Measurements from ENCODE around the gene MDP1.
A peak's percentile ranks its signal among the peaks of the same experiment; 100 is the strongest.
"Not testable (repeated sequence)": the region's sequence is repeated elsewhere in the genome, so short reads cannot be mapped to it uniquely, and the experiment has no call there.

The MDP1 gene

DNA sequence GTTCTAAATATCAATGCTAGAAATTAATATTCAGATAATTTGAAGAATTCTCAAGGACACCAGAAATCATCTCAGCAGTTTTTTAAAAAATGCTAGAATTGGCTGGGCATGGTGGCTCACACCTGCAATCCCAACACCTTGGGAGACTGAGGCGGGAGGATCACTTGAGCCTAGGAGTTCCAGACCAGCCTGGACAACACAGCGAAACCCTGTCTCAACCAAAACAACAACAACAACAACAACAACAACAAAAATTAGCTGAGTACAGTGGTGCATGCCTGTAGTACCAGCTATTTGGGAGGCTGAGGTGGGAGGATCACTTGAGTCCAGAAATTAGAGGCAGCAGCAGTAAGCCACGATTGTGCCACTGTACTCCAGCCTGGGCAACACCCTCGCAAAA lies 3.2 kb upstream of the MDP1 start:
- peaks cover 10% of the 10 kb centered on the region for H3K36me3 ChIP-seq (ENCODE audit: insufficient read depth, low read length)
- H3K4me2 ChIP-seq (ENCODE audit: low read length), result no peak overlapping the region
- no peaks in the 10 kb centered on the region for H3K9me3 ChIP-seq (replicated peaks; ENCODE audit: low read length)
- H3K27me3 ChIP-seq (ENCODE audit: control insufficient read depth, insufficient read depth, low read length), result no peaks in the 10 kb centered on the region
- no peak overlapping the region for H3K4me3 ChIP-seq (ENCODE audit: low read length)
- no peak overlapping the region for H3K9ac ChIP-seq (ENCODE audit: low read depth, low read length)
- peaks cover 7% of the 10 kb centered on the region for H3K4me1 ChIP-seq (ENCODE audit: control insufficient read depth, insufficient read depth, low read length)

GRCh38 chr14:24216876-24217275 lies 1.0 kb upstream of the MDP1 start:
- H3K9ac ChIP-seq (ENCODE audit: low read depth, low read length); H3K4me2 ChIP-seq (ENCODE audit: low read length); H3K27me3 ChIP-seq (ENCODE audit: control insufficient read depth, insufficient read depth, low read length); H3K9me3 ChIP-seq (replicated peaks; ENCODE audit: low read length); H3K4me3 ChIP-seq (ENCODE audit: low read length): not testable (repeated sequence)
- peaks cover 10% of the 10 kb centered on the region for H3K36me3 ChIP-seq (ENCODE audit: insufficient read depth, low read length)
- peaks cover 16% of the 10 kb centered on the region for H3K4me1 ChIP-seq (ENCODE audit: control insufficient read depth, insufficient read depth, low read length)

GRCh38 chr14:24216345-24216699 lies 456 bp upstream of the MDP1 start:
- H3K4me2 ChIP-seq (ENCODE audit: low read length), result peak overlapping the region; percentile 82
- peak overlapping the region; percentile 85 for H3K9ac ChIP-seq (ENCODE audit: low read depth, low read length)
- peak overlapping the region; percentile 77 for H3K4me3 ChIP-seq (ENCODE audit: low read length)
- H3K4me1 ChIP-seq (ENCODE audit: control insufficient read depth, insufficient read depth, low read length), result peaks cover 16% of the 10 kb centered on the region
- H3K9me3 ChIP-seq (replicated peaks; ENCODE audit: low read length), result no peaks in the 10 kb centered on the region
- peaks cover 12% of the 10 kb centered on the region for H3K36me3 ChIP-seq (ENCODE audit: insufficient read depth, low read length)
- no peaks in the 10 kb centered on the region for H3K27me3 ChIP-seq (ENCODE audit: control insufficient read depth, insufficient read depth, low read length)

- H3K9ac ChIP-seq (ENCODE audit: low read depth, low read length), result peak overlapping the region; percentile 97
- no peaks in the 10 kb centered on the region for H3K9me3 ChIP-seq (replicated peaks; ENCODE audit: low read length)
- H3K4me2 ChIP-seq (ENCODE audit: low read length), result peak overlapping the region; percentile 87
- peaks cover 16% of the 10 kb centered on the region for H3K4me1 ChIP-seq (ENCODE audit: control insufficient read depth, insufficient read depth, low read length)
- peak overlapping the region; percentile 91 for H3K4me3 ChIP-seq (ENCODE audit: low read length)
- H3K27me3 ChIP-seq (ENCODE audit: control insufficient read depth, insufficient read depth, low read length), result no peaks in the 10 kb centered on the region
- peaks cover 32% of the 10 kb centered on the region for H3K36me3 ChIP-seq (ENCODE audit: insufficient read depth, low read length)
Observed at GRCh38 chr14:24213866-24214662, 1.8 kb downstream of the MDP1 start.

GRCh38 chr14:24212924-24213865 lies 2.7 kb downstream of the MDP1 start, which contains the start of gene CHMP4A:
TSS of gene CHMP4A (minus strand) at chr14:24213488. CDS start at chr14:24213439, 49 bp downstream.
- no peaks in the 10 kb centered on the region for H3K9me3 ChIP-seq (replicated peaks; ENCODE audit: low read length)
- H3K9ac ChIP-seq (ENCODE audit: low read depth, low read length), result peak within 1 kb of the TSS; percentile 97
- no peaks in the 10 kb centered on the region for H3K27me3 ChIP-seq (ENCODE audit: control insufficient read depth, insufficient read depth, low read length)
- H3K4me2 ChIP-seq (ENCODE audit: low read length), result peak within 1 kb of the TSS; percentile 87
- peak within 1 kb of the TSS; percentile 91 for H3K4me3 ChIP-seq (ENCODE audit: low read length)
- H3K4me1 ChIP-seq (ENCODE audit: control insufficient read depth, insufficient read depth, low read length), result peaks cover 16% of the 10 kb centered on the region
- H3K36me3 ChIP-seq (ENCODE audit: insufficient read depth, low read length), result peaks cover 31% of the 10 kb centered on the region

GRCh38 chr14:24211311-24211710 lies 4.6 kb downstream of the MDP1 start:
- no peak overlapping the region for H3K9ac ChIP-seq (ENCODE audit: low read depth, low read length)
- peaks cover 43% of the 10 kb centered on the region for H3K36me3 ChIP-seq (ENCODE audit: insufficient read depth, low read length)
- no peaks in the 10 kb centered on the region for H3K9me3 ChIP-seq (replicated peaks; ENCODE audit: low read length)
- peaks cover 13% of the 10 kb centered on the region for H3K4me1 ChIP-seq (ENCODE audit: control insufficient read depth, insufficient read depth, low read length)
- no peaks in the 10 kb centered on the region for H3K27me3 ChIP-seq (ENCODE audit: control insufficient read depth, insufficient read depth, low read length)
- no peak overlapping the region for H3K4me3 ChIP-seq (ENCODE audit: low read length)
- H3K4me2 ChIP-seq (ENCODE audit: low read length), result no peak overlapping the region

- no peak overlapping the region for H3K4me3 ChIP-seq (ENCODE audit: low read length)
- no peaks in the 10 kb centered on the region for H3K9me3 ChIP-seq (replicated peaks; ENCODE audit: low read length)
- no peaks in the 10 kb centered on the region for H3K27me3 ChIP-seq (ENCODE audit: control insufficient read depth, insufficient read depth, low read length)
- peaks cover 67% of the 10 kb centered on the region for H3K36me3 ChIP-seq (ENCODE audit: insufficient read depth, low read length)
- H3K9ac ChIP-seq (ENCODE audit: low read depth, low read length), result no peak overlapping the region
- H3K4me2 ChIP-seq (ENCODE audit: low read length), result no peak overlapping the region
- peaks cover 3% of the 10 kb centered on the region for H3K4me1 ChIP-seq (ENCODE audit: control insufficient read depth, insufficient read depth, low read length)
Observed at GRCh38 chr14:24207625-24208024, 8.2 kb downstream of the MDP1 start.

DNA sequence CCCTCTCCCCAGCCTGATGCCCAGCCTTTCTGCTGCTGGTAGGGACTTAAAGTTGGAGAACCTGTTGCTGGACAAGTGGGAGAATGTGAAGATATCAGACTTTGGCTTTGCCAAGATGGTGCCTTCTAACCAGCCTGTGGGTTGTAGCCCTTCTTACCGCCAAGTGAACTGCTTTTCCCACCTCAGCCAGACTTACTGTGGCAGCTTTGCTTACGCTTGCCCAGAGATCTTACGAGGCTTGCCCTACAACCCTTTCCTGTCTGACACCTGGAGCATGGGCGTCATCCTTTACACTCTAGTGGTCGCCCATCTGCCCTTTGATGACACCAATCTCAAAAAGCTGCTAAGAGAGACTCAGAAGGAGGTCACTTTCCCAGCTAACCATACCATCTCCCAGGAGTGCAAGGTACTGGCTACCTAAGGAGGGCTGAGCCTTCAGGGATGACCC lies 8.7 kb downstream of the MDP1 start:
- Histone ChIP-seq H3K9me3 (replicated peaks; ENCODE audit: low read length) (no peaks in the 10 kb centered on the region), H3K4me2 (ENCODE audit: low read length) (no peak overlapping the region), H3K27me3 (ENCODE audit: control insufficient read depth, insufficient read depth, low read length) (no peaks in the 10 kb centered on the region), H3K36me3 (ENCODE audit: insufficient read depth, low read length) (peaks cover 67% of the 10 kb centered on the region), H3K4me1 (ENCODE audit: control insufficient read depth, insufficient read depth, low read length) (no peaks in the 10 kb centered on the region), H3K9ac (ENCODE audit: low read depth, low read length) (no peak overlapping the region), H3K4me3 (ENCODE audit: low read length) (no peak overlapping the region)

- Histone ChIP-seq H3K9ac (ENCODE audit: low read depth, low read length) (no peak overlapping the region), H3K9me3 (replicated peaks; ENCODE audit: low read length) (no peaks in the 10 kb centered on the region), H3K4me2 (ENCODE audit: low read length) (no peak overlapping the region), H3K27me3 (ENCODE audit: control insufficient read depth, insufficient read depth, low read length) (no peaks in the 10 kb centered on the region), H3K4me3 (ENCODE audit: low read length) (no peak overlapping the region), H3K36me3 (ENCODE audit: insufficient read depth, low read length) (peaks cover 67% of the 10 kb centered on the region), H3K4me1 (ENCODE audit: control insufficient read depth, insufficient read depth, low read length) (no peaks in the 10 kb centered on the region)
Observed at GRCh38 chr14:24206260-24207103, 9.4 kb downstream of the MDP1 start.

DNA sequence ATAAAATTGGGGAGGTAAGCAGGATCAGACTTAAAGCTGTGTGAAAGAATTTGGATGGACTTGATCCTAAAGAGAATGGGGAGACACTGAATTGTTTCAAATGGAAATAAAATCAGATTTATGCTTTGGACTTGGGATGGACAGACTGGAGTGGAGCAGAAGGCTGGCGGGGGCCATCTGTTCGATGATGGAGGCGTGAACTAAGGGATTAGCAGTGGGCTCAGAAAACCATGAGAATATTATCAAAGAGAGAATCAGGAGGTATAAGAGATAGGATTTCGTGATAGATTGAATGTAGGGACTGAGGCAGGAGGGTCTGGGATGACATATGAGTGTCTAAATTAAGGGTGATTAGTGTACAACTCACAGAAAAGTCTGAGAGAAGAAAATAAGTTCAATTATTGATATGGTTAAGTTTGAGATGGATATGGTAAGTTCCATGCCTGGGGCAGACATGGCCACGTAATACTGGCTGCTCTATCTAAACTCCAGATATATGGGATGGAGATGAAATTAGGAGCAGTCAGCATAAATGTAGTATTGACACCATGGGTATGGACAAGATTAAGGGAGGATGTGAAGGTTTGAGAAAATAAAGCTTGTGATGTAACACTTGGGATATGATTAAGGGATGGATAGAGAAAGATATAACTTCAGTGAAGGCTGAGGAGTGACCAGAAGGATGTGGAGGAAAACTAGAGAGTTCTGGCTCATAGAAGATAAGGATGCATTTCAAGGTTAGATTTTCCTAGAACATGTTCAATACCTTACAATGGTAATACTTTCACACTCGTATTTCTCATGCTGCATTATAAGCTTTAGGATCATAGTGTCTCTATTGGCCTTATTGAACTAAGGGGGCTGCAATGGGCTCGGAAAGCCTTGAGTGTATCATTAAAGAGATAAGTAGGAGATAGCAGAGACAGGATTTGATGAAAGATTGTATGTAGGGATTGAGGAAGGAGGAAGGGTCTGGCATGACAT lies 11.4 kb downstream of the MDP1 start:
- H3K36me3 ChIP-seq (ENCODE audit: insufficient read depth, low read length), result peaks cover 52% of the 10 kb centered on the region
- no peak overlapping the region for H3K9ac ChIP-seq (ENCODE audit: low read depth, low read length)
- H3K4me1 ChIP-seq (ENCODE audit: control insufficient read depth, insufficient read depth, low read length), result no peaks in the 10 kb centered on the region
- H3K9me3 ChIP-seq (replicated peaks; ENCODE audit: low read length), result no peaks in the 10 kb centered on the region
- no peak overlapping the region for H3K4me2 ChIP-seq (ENCODE audit: low read length)
- H3K4me3 ChIP-seq (ENCODE audit: low read length), result no peak overlapping the region
- no peaks in the 10 kb centered on the region for H3K27me3 ChIP-seq (ENCODE audit: control insufficient read depth, insufficient read depth, low read length)
